LNCaP clone FGC (cell line): ENCODE data around the gene PLEKHH3.
"Not testable (repeated sequence)": the region's sequence is repeated elsewhere in the genome, so short reads cannot be mapped to it uniquely, and the experiment has no call there.

Experiments used
- DNase-seq: peaks from one replicate; pipeline ENCODE4 v3.0.0-alpha.2; 2011; ENCODE audit warnings: low read depth
- H3K4me3 ChIP-seq: 2 replicates; pipeline ENCODE4 v1.5.1; 2011; ENCODE audit warnings: mild to moderate bottlenecking, low read depth, low read length, control low read depth
- TF ChIP-seq, protein P1 (sequence below): IDR thresholded peaks from 2 replicates; pipeline ENCODE4 v1.5.1; 2012; ENCODE audit warnings: mild to moderate bottlenecking; ENCODE audit not compliant: control insufficient read depth, insufficient read depth; ENCODE audit errors: extremely low read depth

PLEKHH3 gene

DNA sequence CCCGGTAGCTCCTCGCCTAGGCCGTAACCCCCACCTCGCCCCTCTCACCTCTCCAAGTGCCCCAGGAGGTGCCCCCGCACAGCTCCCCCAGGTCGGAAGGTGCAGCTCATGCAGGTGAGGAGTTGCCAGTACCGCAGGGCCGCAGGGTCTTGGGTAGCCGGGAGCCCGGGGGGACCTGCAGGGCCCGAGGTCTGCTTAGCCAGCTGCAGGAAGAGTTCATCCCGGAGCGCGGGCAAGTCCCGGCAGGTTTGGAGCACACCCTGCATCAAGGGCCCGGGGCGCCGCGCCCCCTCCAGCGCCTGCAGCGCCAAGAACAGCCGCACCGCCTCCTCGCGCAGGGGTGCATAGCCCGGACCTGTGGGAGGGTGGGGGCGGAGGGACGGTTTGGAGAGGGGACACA is 4.8 kb downstream of the PLEKHH3 start:
- DNase-seq = no peak
- no peak overlapping the region for H3K4me3 ChIP-seq
- TF ChIP-seq, protein P1, sequence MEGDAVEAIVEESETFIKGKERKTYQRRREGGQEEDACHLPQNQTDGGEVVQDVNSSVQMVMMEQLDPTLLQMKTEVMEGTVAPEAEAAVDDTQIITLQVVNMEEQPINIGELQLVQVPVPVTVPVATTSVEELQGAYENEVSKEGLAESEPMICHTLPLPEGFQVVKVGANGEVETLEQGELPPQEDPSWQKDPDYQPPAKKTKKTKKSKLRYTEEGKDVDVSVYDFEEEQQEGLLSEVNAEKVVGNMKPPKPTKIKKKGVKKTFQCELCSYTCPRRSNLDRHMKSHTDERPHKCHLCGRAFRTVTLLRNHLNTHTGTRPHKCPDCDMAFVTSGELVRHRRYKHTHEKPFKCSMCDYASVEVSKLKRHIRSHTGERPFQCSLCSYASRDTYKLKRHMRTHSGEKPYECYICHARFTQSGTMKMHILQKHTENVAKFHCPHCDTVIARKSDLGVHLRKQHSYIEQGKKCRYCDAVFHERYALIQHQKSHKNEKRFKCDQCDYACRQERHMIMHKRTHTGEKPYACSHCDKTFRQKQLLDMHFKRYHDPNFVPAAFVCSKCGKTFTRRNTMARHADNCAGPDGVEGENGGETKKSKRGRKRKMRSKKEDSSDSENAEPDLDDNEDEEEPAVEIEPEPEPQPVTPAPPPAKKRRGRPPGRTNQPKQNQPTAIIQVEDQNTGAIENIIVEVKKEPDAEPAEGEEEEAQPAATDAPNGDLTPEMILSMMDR = no peak

GRCh38 chr17:42670789-42671657 is 5.8 kb downstream of the PLEKHH3 start:
- H3K4me3 ChIP-seq = no peak overlapping the region
- TF ChIP-seq, protein P1 = no peak
- no peak for DNase-seq

GRCh38 chr17:42669977-42670788 is 6.6 kb downstream of the PLEKHH3 start:
- H3K4me3 ChIP-seq = no peak overlapping the region
- no peak for DNase-seq
- TF ChIP-seq, protein P1 = no peak

DNA sequence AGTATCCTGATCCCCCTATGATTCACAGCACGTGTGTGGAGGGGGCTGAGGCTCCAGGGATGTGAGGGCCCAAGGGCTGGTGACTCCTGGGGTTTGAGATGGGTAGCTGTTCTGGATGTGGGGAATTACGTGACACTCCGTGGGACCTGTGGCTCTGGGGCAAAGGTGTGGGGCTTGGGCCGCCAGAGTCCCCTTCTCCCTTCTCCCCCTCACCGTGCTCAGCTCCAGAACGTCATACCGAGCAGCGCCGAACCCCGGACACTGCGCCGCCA is 7.2 kb downstream of the PLEKHH3 start:
- no peak overlapping the region for H3K4me3 ChIP-seq
- no peak for DNase-seq
- TF ChIP-seq, protein P1 = no peak

DNA sequence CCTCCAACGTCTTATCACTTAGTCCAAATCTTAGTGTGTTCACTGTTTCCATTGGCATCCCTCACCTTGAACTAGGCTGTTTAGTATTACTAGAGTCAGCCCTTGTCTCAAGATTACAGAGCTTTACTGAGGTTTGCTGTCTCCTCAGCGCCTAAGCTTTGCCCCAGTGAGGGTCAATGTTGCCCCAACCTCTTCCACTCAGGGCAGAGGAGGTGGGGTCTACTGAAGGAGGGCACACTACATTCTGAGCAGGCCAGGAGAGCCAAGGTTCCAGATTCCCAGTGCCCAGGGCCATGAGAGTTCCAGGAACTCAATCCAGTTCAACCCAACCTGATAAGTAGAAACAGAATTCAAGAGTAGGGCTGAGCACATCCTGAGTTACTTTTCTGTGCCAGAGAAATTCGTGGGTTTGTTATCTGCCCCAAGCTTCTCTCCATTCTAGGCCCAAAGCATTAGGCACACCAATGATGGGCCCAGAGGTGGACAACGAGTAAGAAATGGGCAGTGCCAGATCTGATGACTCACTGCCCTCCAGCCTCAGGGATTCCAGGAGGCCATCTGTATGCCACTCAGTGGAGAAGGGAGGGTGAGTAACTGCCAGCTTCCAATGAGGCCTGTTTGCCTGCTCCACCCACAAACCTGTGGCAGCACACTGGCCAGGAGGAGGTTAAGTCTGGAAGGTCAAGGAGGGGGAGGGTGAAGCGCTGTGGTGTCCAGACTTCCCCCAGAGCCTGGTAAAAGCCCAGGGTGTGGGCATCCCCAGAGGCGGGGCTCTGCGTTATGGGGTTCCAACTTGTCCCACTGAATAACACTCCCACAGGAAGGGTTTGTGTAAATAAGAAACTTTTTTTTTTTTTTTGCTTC is 9.5 kb downstream of the PLEKHH3 start:
- no peak overlapping the region for H3K4me3 ChIP-seq
- peak; percentile 56 for DNase-seq
- TF ChIP-seq, protein P1 = no peak

DNA sequence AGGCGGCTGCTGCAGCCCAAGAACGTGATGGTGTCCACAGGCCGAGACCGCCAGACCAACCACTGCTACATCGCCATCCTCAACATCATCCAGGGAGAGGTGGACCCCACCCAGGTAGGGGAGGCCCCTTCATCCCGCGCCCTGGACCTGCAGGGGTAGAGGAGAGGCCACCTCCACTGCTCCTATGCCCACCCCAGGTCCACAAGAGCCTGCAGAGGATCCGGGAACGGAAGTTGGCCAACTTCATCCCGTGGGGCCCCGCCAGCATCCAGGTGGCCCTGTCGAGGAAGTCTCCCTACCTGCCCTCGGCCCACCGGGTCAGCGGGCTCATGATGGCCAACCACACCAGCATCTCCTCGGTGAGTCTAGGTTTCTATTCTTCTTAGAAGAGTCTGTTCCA is 10.7 kb downstream of the PLEKHH3 start:
- not testable (repeated sequence) for DNase-seq, H3K4me3 ChIP-seq

DNA sequence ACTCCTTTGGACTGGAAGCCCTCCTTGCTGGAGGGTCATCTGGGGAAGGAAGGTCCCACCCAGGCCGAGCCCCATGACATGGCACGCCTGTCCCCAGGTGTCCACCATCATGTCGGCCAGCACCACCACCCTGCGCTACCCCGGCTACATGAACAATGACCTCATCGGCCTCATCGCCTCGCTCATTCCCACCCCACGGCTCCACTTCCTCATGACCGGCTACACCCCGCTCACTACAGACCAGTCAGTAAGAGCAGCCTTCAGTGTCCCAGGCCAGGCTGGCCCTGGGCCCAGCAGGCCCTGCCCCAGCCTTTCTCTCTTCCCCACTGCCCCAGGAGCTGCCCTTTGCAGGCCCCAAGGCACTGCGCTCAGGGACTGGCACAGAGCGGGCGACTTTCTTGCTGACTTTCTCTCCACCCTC is 11.2 kb downstream of the PLEKHH3 start:
- DNase-seq = no peak
- H3K4me3 ChIP-seq = no peak overlapping the region
- TF ChIP-seq, protein P1 = no peak
